ENCODE data around the gene MDN1.

GRCh38 chr6:89768324-89768723 is 51.3 kb downstream of the MDN1 start:
- TF ChIP-seq BHLHE40 (IDR thresholded peaks at IDR 0.05; ENCODE audit: borderline replicate concordance) (no peak), LEF1 (IDR thresholded peaks at IDR 0.05; ENCODE audit: borderline replicate concordance) (no peak), SUZ12 (IDR thresholded peaks at IDR 0.05) (no peak), HDGF (IDR thresholded peaks at IDR 0.05; ENCODE audit: borderline replicate concordance) (no peak), ELF4 (IDR thresholded peaks at IDR 0.05) (no peak), ZNF384 (IDR thresholded peaks at IDR 0.05) (no peak)

All from HEK293T (cell line).